Measurements from ENCODE around the gene TTLL11. TPM values are rescaled to one million over a fixed set of nuclear protein-coding genes. Genes with fewer than 3 reads are reported as not detected.

The TTLL11 gene
- total RNA-seq, 1 experiment from 2014 or later: 8.8 TPM

DNA sequence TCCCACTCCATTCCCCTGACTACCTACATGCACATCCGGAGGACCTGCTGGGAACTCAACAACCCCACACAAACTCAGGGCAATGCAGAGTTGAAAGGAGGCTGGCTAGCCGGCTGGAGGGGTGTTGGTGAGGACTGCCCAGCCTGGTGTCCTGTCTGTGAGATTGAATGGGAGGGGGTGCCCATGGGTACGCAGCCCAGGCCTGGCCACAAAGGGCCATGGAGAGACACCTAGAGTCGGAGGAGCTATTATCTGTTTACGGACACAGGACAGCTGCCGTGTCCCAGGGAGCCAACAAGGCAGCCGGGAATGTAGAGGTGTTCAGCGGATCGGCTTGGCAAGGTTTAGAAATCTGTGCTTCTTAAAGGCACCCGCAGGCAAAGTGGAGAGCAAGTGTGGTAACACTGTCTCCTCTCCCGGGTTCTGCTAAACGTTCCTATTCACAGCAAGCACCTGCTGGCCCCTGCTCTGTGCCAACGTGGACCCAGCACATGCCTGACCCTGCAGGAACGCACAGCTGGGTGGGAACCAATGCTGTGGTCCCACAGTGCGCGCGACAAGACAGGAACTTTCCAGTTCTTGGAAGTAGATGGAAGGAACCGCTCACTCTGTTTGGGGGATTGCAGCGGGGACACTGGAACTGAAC, 275.0 kb downstream of the TTLL11 start:
- DNase-seq: no peak
- peaks cover 5% of the 10 kb centered on the region; the same call in 1 of the 2 replicates for H3K27me3 ChIP-seq
- no peak overlapping the region for H3K4me3 ChIP-seq
- H3K9me3 ChIP-seq (replicated peaks): no peaks in the 10 kb centered on the region
- no peak overlapping the region for H3K27ac ChIP-seq
- peaks cover 15% of the 10 kb centered on the region for H3K4me1 ChIP-seq
- H3K36me3 ChIP-seq: no peaks in the 10 kb centered on the region

DNA sequence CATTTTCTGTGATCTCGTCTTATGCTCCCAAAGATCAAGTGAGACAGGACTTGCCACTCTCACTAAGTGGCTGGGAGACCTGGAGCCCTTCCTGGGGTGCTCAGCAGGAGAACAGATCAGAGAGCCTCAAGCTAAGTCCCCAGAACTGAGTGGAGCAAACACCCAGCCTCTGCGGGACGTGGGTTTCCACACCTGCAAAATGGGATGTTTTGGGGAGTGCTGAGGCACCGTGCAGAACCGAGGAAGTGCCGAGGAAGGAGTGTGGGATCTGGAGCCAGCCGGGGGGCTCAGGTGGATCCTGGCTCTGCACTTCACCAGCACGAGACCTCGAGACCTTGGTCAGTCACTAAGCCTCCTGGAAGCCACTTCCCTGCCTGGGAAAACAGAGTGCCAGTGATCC, 275.6 kb downstream of the TTLL11 start:
- Histone ChIP-seq H3K9me3 (replicated peaks) (no peaks in the 10 kb centered on the region), H3K27ac (no peak overlapping the region), H3K4me3 (no peak overlapping the region), H3K27me3 (peaks cover 5% of the 10 kb centered on the region; the same call in 1 of the 2 replicates), H3K4me1 (peaks cover 11% of the 10 kb centered on the region), H3K36me3 (no peaks in the 10 kb centered on the region)
- DNase-seq: no peak

DNA sequence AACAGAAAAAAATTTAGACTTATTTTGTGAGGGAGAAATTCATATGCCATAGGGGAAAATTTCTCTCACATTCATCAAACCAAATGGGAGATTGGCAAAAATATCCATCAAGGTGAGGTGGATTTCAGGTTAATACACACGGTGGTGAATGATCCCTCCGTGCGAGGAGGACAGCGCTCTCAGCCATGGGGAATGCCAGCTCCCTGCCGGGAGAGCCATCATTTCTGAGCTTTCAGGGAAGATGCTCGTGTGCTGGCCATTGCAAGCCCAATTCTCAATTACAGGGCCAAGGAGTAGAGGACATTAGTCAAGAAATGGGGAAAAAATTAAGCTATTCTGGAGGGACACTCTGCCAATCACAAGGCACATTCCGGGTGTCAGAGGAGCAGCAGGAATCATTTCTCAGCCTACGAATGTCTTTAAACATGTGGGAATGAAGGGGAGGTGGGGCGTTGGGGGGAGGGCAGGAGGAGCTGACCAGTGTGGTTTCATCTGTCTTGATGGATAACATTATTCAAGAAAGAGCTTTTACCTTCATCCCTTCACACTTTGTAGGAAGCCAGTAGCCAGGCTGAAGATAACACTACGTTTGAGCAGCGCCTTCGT, 276.2 kb downstream of the TTLL11 start:
- Histone ChIP-seq H3K9me3 (replicated peaks) (no peaks in the 10 kb centered on the region), H3K4me1 (peaks cover 6% of the 10 kb centered on the region), H3K27ac (no peak overlapping the region), H3K27me3 (peaks cover 5% of the 10 kb centered on the region; the same call in 1 of the 2 replicates), H3K36me3 (no peaks in the 10 kb centered on the region), H3K4me3 (no peak overlapping the region)
- DNase-seq: no peak

DNA sequence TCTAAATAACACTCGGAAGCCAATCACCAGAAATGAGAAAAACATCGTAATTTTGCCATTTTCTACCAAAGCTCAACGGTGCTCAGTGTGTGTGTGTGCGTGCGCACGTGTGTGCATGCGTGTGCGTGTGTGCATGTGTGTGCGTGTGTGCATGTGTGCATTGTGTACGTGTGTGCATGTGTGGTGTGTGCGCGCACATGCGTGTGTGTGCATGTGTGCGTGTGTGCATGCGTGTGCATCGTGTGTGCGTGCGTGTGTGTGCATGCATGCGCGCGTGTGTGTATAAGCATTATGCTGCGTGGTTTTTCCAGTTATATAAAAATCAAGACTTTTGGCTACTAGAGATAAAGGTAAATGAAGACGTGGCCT, 276.7 kb downstream of the TTLL11 start:
- H3K36me3 ChIP-seq: no peaks in the 10 kb centered on the region

DNA sequence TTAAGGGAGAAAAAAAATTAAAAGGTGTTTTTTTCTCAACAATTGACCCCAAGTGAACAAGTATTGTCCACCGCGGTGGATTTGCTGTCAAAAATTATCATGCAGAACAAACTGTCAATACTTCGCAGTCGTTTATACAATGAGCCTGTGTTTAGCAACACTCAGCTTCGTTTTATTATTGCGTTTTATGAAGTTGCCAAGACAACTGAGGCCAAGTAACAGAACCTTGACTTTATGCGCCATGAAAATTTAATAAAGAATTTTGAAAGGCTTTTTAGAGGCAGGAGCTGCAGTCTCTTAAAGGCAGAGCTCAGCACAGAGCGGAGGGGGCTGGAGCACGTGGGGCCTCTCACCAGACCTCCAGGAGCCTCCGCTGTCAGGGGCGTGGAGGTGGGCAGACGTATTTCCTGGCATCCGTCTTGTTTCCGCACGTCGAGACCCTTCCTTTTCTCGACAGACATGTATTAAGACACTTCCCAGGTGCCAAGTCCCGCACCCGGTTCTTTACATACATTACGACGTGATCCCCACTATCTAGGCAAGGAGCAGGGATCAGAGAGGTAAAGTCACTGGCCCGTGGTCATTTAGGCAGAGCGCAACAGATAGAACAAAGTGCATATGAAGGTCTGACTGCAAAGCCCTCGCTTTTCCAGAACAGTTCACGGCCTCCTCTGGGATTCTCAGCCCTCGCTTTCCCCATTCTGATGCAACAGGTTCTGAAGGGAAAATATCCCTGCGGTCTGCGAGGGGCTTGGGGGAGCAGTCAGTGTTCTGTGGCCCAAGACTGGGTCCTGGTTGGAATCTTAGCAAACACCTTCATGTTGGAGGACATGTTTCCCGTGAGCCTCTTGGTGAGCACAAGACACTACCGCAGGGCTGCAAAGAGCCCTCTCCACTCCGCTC, 277.3 kb downstream of the TTLL11 start:
- Histone ChIP-seq H3K27me3 (peaks cover 5% of the 10 kb centered on the region; the same call in 1 of the 2 replicates), H3K27ac (no peak overlapping the region), H3K4me3 (no peak overlapping the region), H3K4me1 (no peaks in the 10 kb centered on the region), H3K36me3 (no peaks in the 10 kb centered on the region), H3K9me3 (replicated peaks) (no peaks in the 10 kb centered on the region)
- no peak for DNase-seq

More for the DNA sequence above, 276.7 kb downstream of the TTLL11 start:
- H3K27me3 ChIP-seq: peaks cover 5% of the 10 kb centered on the region; the same call in 1 of the 2 replicates
- no peak overlapping the region for H3K4me3 ChIP-seq
- H3K9me3 ChIP-seq (replicated peaks): no peaks in the 10 kb centered on the region
- H3K27ac ChIP-seq: no peak overlapping the region
- peaks cover under 1% of the 10 kb centered on the region; the same call in 1 of the 2 replicates for H3K4me1 ChIP-seq
- no peak for DNase-seq

DNA sequence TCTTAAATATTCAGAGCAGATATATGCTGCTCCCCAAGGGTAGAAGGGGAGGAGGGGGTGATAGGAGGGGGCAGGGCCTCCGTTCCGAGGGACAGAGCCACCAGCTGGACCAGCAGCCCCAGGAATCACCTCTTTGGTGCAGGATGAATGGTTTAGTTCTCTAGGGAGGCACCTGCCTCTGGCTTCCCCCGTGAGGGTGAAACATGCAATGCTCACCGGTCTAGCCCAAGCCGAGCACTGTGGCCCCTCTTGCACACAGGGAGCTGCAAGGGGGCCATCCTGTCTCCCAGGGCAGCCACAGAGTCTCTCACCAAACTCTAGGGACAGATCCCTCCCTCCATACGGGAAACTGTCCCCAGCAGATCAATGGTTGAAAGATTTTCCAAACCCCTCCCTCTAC, 278.0 kb downstream of the TTLL11 start:
- H3K9me3 ChIP-seq (replicated peaks): no peaks in the 10 kb centered on the region
- no peak overlapping the region for H3K4me3 ChIP-seq
- DNase-seq: no peak
- H3K27me3 ChIP-seq: peaks cover 5% of the 10 kb centered on the region; the same call in 1 of the 2 replicates
- H3K4me1 ChIP-seq: no peaks in the 10 kb centered on the region
- no peak overlapping the region for H3K27ac ChIP-seq
- no peaks in the 10 kb centered on the region for H3K36me3 ChIP-seq

DNA sequence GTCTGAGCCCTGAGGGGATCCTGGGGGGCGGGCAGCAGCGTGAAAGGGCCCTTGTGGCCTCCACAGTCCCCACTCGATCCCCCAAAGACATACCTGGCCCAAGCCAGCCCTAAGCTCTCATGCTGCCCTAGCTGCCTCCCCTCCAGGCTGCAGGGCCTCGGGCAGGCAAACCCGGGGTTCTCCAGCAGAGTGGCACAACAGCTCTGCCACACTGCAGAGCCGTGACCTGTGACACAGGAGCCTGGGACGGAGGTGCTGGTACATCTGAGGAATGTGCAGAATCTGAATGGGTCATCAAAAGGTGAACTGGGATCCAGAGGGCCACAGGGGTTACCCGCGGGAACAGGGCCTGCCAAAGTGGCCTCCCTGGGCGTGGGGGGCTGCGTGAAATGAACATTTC, 278.5 kb downstream of the TTLL11 start:
- Histone ChIP-seq H3K4me1 (no peaks in the 10 kb centered on the region), H3K36me3 (no peaks in the 10 kb centered on the region), H3K27ac (no peak overlapping the region), H3K9me3 (replicated peaks) (no peaks in the 10 kb centered on the region), H3K4me3 (no peak overlapping the region), H3K27me3 (peaks cover 5% of the 10 kb centered on the region; the same call in 1 of the 2 replicates)
- DNase-seq: no peak

DNA sequence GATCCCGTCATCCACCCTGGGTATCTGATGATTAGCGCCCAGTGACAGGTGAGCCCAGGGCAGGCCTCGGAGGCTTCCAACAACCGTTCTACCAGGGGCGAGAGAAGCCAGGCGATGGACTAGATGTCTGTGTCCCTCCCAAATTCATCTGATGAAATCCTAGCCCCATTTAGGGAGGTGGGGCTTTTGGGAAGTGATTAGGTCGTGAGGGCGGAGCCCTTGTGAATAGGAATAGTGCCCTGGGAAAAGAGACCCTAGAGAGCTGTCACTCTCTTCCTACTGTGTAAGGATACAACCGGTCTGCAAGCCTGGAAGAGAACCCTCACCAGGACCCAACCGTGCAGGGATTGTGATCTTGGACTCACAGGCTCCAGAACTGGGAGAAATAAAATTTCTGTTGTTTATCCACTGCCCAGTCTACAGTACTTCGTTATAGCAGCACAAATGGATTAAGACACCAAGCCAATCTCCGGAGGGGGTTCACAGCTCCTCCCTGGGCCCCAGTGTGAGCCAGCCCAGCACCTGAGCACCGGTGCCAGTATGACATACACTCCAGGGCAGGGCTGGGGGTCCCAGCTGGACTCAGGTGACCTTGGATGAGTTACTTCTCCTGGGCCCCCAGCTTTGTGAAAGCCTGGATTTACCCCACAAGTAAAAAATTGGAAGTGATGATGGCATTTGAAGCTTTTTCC, 279.4 kb downstream of the TTLL11 start:
- H3K27me3 ChIP-seq: peaks cover 5% of the 10 kb centered on the region; the same call in 1 of the 2 replicates
- H3K36me3 ChIP-seq: no peaks in the 10 kb centered on the region
- H3K4me1 ChIP-seq: no peaks in the 10 kb centered on the region
- H3K9me3 ChIP-seq (replicated peaks): no peaks in the 10 kb centered on the region
- H3K27ac ChIP-seq: no peak overlapping the region
- DNase-seq: no peak
- no peak overlapping the region for H3K4me3 ChIP-seq

DNA sequence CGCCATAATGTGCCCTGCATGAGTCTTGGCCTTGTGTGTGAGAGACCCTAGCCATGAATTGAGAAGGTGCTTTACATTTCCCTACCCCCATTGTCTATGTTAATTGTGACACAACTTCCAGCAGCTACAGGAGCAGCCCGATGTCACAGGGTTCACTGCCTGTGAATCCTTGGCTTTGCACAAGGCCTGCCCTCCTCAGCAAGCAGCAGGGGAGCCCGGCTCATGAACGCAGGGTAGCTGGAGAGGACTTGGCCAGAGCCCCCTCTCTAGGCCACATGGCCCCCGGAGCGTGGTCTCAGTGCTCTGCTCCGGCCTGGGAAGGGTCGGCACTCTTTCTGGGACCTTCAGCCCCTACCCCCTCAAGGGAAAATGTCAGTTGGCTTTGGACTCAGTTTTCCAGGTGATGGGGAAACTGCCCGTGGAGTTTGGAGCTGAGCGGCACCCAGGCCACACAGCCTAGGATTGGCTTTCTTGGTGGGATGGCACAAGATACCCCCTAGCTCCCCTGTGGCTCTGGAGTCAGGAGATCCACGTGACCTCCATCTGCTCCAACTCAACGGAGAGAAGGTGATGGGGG, 280.9 kb downstream of the TTLL11 start:
- peaks cover 5% of the 10 kb centered on the region; the same call in 1 of the 2 replicates for H3K4me1 ChIP-seq
- no peaks in the 10 kb centered on the region for H3K9me3 ChIP-seq (replicated peaks)
- H3K4me3 ChIP-seq: no peak overlapping the region
- H3K27me3 ChIP-seq: no peaks in the 10 kb centered on the region
- DNase-seq: no peak
- H3K27ac ChIP-seq: no peak overlapping the region
- H3K36me3 ChIP-seq: no peaks in the 10 kb centered on the region

DNA sequence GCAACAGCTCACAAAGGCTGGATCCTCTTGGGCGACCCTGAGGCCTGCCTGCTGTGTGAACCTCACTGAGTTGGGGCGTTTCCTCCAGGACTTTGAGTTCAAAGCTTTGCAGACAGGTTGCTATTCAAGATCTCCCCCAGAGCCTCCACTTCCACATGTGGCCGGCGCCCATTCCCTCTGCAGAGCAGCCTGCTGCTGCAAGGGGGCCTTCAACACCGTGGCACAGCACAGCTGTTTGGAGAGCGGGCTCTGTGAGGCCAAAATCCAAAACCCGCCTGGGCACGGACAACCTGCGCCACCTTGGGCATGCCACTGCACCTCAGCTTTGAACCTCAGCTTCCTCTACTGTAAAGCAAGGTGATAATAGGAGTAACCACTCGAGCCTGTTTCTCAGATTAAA, 281.4 kb downstream of the TTLL11 start:
- no peak overlapping the region for H3K27ac ChIP-seq
- H3K36me3 ChIP-seq: no peaks in the 10 kb centered on the region
- no peak overlapping the region for H3K4me3 ChIP-seq
- no peak for DNase-seq
- H3K4me1 ChIP-seq: peaks cover 5% of the 10 kb centered on the region; the same call in 1 of the 2 replicates
- H3K27me3 ChIP-seq: no peaks in the 10 kb centered on the region
- no peaks in the 10 kb centered on the region for H3K9me3 ChIP-seq (replicated peaks)

DNA sequence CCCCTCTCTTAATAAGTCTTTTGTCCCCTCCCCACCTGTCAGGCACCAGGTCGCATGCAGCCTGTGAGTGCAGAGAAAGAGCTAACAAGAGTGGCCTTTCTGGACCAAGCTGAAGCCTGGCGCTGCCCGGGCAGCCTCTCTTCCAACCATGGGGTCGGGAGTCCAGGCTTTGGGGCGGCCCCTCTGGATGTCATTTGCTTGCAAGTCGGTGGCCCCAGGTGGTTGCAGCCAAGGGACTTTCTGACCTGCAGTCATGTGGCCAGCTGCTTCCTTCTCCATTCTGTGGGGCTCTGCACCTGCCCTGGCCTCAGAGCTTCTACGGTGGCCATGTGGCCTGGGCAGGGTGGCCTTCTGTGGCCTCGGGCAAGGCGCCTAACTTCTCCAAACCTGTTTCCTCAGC, 282.0 kb downstream of the TTLL11 start:
- no peaks in the 10 kb centered on the region for H3K36me3 ChIP-seq
- DNase-seq: no peak
- no peak overlapping the region for H3K4me3 ChIP-seq
- H3K27ac ChIP-seq: no peak overlapping the region
- H3K4me1 ChIP-seq: peaks cover 5% of the 10 kb centered on the region; the same call in 1 of the 2 replicates
- no peaks in the 10 kb centered on the region for H3K27me3 ChIP-seq
- H3K9me3 ChIP-seq (replicated peaks): no peaks in the 10 kb centered on the region

DNA sequence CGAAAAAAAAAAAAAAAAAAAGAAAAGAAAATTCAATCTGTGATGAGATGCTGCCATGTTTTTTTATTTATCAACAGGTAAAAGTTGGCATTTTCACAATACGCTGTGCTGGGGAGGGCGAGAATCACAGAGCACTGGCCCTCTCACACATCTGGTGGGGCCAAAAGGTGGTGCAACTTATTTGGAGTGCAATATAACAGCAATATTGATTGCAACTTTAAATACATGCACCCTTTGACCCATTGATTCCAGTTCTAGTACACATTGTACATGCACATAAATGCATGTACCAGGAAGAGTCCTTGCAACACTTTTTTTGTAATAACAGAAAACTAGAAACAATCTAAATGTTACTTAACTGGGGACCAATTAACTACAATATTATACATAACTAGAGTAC, 282.6 kb downstream of the TTLL11 start:
- Histone ChIP-seq H3K27ac (no peak overlapping the region), H3K4me3 (no peak overlapping the region), H3K27me3 (no peaks in the 10 kb centered on the region), H3K36me3 (no peaks in the 10 kb centered on the region), H3K9me3 (replicated peaks) (no peaks in the 10 kb centered on the region), H3K4me1 (peaks cover 5% of the 10 kb centered on the region; the same call in 1 of the 2 replicates)
- DNase-seq: no peak

DNA sequence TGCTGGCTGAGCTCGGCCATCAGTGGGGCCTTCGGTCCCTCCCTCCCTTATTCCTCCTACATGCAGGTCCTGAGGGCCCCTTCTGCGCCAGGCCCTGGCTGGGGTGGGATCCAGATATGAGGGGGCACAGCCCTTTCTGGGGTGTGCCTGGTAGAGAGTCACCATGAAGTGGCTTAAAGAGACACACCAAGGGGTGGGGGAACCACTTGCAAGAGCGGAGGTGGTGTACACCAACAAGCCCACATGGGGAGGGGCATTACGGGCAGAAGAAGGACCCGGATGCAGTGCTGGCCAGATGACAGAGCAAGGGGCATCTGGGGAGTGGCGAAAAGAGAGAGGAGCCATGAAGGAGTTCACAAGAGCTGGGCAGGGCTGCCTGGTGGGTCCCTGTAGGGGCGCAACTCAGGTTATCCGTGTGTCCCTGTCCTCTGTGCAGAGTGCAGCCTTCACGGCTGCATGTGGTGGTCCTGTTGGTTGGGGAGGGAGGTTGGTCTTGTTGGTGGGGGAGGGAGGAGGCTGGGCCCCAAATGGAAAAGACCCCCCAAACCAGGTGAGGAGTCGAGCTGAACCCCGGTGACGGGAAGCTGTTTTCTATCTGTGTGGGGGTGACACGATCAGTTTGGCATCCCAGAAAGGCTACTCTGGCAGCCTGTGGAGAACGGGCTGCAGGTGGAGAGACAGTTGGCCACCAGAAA, 283.6 kb downstream of the TTLL11 start:
- DNase-seq: no peak

DNA sequence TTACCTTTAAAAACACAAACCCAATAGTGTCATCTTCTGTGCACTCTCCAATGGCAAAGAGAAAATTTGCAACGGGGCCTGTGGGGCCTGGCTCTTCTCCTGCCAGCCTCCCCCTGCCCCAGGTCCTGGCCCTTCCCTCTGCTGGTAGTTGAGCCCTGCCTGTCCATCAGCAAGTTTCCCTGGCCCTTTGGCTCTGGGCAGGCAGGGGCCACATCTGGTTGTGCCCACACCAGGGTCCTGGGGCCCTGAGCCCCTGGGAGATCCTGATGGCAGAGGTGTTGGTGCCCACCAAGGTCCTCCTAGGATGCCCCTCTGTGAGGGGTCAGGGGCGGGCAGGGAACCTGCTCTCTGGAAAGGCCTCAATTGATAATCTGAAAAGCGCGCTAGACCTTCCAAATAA, 284.3 kb downstream of the TTLL11 start:
- Histone ChIP-seq H3K27me3 (no peaks in the 10 kb centered on the region), H3K9me3 (replicated peaks) (peaks cover 11% of the 10 kb centered on the region), H3K36me3 (no peaks in the 10 kb centered on the region), H3K27ac (no peak overlapping the region), H3K4me3 (no peak overlapping the region), H3K4me1 (peaks cover 5% of the 10 kb centered on the region; the same call in 1 of the 2 replicates)
- DNase-seq: no peak

More for the DNA sequence above, 283.6 kb downstream of the TTLL11 start:
- Histone ChIP-seq H3K4me3 (no peak overlapping the region), H3K4me1 (peaks cover 5% of the 10 kb centered on the region; the same call in 1 of the 2 replicates), H3K9me3 (replicated peaks) (peaks cover 8% of the 10 kb centered on the region), H3K36me3 (no peaks in the 10 kb centered on the region), H3K27me3 (no peaks in the 10 kb centered on the region), H3K27ac (no peak overlapping the region)

Measured in SJCRH30 (cell line).